HCT116 (cell line): Measurements from ENCODE around the gene SOX6.

Experiments used
- CBX3 ChIP-seq: IDR thresholded peaks from 2 replicates; pipeline ENCODE4 v1.6.1; 2012; ENCODE audit warnings: low read depth
- CTCF ChIP-seq, 3 experiments: fragments of 200-600 bp in 1 of 3; sonication (generic) in 1 of 3; IDR thresholded peaks in 2 of 3; conservative IDR thresholded peaks in 1 of 3; 2 replicates each; pipeline ENCODE4 v1.5.1; 2012 to 2017; ENCODE audit warnings: low read depth in 2 of 3, low read length in 2 of 3, antibody characterized with exemption in 1 of 3, borderline replicate concordance in 1 of 3, control low read depth in 1 of 3, mild to moderate bottlenecking in 1 of 3, mixed read lengths in 1 of 3, mixed run types in 1 of 3, moderate library complexity in 1 of 3; ENCODE audit not compliant: insufficient read depth in 1 of 3
- EZH2phosphoT487 ChIP-seq: fragments of 200-600 bp; IDR thresholded peaks from 2 replicates; pipeline ENCODE4 v1.6.1; 2018; ENCODE audit warnings: antibody characterized with exemption, borderline replicate concordance
- SRF ChIP-seq: IDR thresholded peaks from 2 replicates; pipeline ENCODE4 v1.6.1; 2012; ENCODE audit warnings: low read depth

DNA sequence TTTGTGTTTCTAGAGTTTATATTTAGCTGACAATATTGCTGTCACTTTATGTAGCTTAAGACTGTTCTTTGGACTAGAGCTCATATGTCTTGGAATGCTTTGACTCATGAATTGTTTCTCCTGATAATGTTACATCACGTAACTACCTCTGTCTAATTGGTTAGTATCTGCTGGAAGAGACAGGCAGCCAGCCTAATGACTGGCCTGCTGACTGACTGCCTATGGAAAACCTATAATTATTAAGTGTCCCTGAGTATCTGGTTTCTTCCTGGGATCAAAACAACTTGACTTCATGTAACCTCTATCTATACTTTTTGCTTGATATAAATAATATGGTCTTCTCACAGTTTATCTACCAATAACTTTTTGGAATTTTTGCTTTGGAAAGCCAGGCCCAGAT, 9.4 kb downstream of the SOX6 start:
- TF ChIP-seq EZH2phosphoT487 (no peak), CTCF (IDR thresholded peaks at IDR 0.05 in 2 of 3, conservative IDR thresholded peaks at IDR 0.05 in 1 of 3; ENCODE audit: borderline replicate concordance in 1 of 3, insufficient read depth in 1 of 3, low read depth in 2 of 3, low read length in 2 of 3) (no peak), CBX3 (no peak), SRF (no peak)
